Activated CD4-positive, CD25-positive, alpha-beta regulatory T cell treated with anti-CD3 and anti-CD28 coated beads, Interleukin-2, amount 50 U/mL, for 72 hours (primary cell): Measurements from ENCODE around the gene TLE3.
"Not testable (repeated sequence)": the region's sequence is repeated elsewhere in the genome, so short reads cannot be mapped to it uniquely, and the experiment has no call there.

Experiments
- DNase-seq: peaks from one replicate; pipeline ENCODE4 v3.0.0; 2021

TLE3 gene

GRCh38 chr15:70125605-70126004 lies 27.9 kb upstream of the TLE3 start:
- DNase-seq = peak; percentile 3

- DNase-seq = no peak
Observed at GRCh38 chr15:70121624-70122302, 24.0 kb upstream of the TLE3 start.

DNA sequence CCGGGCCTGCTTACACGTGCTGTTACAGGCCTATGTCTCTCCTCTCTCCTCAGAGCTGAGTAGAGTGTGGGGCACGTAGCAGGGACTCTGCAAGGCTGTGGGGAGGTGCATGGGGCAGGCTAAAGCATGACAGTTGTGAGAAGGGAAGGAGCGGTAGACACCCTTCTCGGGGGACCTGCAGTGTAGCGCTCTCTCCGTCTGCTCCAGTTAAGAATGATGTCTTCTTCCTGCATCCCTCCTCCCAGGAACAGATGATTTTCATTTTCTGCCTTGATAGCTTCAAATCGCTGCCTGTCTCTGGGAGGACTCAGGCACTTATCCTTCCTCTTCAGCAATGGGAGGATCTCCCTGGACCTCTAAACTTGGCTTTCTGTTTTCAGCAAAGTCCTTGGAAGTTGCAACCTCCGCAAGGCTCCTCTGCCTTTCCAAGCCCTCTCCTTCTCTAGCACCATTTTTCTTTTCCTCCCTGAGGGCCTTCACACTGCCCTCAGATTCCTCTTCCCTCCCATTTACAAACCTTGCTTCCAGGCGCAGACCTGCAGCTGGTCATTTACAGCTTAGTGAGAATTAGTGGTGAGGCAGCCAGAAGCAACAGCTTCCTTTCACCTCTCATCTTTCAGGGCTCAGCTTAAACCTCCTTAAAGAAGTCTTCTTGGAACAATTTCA lies 23.4 kb upstream of the TLE3 start:
- DNase-seq = no peak

- no peak for DNase-seq
Observed at GRCh38 chr15:70119911-70120508, 22.3 kb upstream of the TLE3 start.

DNA sequence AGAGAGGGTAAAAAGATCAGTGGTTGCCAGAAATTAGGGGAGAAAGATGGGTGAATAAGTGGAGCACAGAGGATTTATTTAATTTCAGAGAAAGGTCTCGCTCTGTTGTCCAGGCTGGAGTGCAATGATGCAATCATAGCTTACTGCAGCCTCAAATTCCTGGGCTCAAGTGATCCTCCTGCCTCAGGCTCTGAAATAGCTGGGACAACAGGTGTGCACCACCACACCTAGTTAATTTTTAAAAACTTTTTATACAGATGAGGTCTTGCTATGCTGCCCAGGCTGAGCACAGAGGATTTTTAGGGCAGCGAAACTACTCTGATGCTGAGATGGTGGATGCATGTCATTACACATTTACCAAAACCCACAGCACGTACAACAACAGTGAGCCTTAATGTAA lies 20.9 kb upstream of the TLE3 start:
- no peak for DNase-seq

- DNase-seq = no peak
Observed at GRCh38 chr15:70116317-70116716, 18.6 kb upstream of the TLE3 start.

DNA sequence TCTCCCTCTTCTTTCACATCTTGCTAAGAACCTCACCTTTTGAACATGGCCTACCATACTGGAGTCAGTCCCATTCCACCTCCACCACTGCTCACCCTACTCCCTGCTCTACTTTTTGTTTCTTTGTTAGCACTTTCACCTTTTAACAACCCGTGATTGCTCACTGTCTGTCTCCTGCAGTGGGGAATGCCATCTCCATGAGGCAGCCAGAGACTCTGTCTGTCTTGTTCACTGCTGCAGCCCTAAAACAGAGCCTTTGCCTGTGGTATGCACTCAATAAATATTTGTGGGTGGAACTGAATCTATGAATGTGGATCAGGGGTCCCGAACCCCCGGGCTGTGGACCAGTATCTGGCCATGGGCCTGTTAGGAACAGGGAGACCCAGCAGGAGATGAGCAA lies 16.5 kb upstream of the TLE3 start:
- DNase-seq = no peak

GRCh38 chr15:70113304-70113700 lies 15.6 kb upstream of the TLE3 start:
- DNase-seq = no peak

GRCh38 chr15:70112572-70113303 lies 15.0 kb upstream of the TLE3 start:
- not testable (repeated sequence) for DNase-seq

GRCh38 chr15:70112074-70112395 lies 14.3 kb upstream of the TLE3 start:
- no peak for DNase-seq

GRCh38 chr15:70111203-70112073 lies 13.7 kb upstream of the TLE3 start:
- DNase-seq = no peak

GRCh38 chr15:70109978-70110377 lies 12.3 kb upstream of the TLE3 start:
- DNase-seq = no peak

DNA sequence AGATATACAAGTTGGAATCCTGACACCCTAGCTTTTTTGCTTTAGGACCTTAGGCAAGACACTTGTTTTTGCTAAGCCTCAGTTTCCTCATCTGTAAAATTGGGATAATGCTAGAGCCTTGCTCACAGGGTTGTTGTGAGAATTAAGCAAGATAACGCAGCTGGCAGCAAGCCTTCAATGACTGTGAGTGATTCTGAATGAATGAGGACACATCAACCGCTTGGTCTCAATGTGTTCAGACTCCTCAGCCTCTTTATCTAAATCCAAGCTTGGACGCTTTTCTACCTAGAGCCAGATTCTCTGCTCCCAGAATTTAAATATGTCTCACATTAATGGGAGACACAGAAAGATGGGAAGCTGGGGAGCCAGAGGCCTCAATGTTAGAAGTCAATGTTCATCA lies 11.8 kb upstream of the TLE3 start:
- DNase-seq = no peak

DNA sequence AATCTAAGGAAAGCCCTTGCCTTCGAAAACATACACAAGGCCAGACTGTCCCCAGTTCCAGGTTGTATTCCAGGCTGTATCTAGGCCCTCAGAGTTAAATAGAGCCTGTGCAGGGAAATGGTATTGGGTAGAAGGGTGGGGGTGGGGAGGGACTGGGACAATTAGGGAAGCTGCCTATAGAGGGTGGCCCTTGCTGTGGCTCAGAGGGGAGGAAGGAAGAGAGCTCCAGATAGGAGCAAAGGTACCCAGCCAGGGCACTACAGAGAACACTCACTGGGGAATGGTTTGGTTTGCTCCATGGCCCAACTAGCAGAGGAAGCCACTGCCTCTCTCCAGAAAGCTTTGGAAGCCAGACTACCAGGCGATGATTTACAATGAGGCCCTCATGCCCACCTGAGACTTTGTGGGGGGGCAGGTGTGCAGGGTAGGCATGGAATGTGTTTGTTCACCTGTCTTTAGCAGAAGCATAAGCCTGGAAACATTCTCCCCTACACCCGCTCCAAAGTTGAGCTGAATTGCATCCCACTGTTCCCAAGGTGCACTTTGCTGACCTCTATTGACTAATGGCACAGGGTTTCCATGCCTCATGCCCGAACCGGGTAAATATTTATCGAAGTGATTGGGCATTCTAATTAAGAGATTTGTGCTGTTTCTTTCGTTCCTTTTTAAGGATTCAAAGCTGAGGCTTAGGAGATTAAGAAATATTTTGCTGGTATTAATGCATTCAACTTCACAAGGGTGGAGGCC lies 6.3 kb upstream of the TLE3 start:
- DNase-seq = no peak

DNA sequence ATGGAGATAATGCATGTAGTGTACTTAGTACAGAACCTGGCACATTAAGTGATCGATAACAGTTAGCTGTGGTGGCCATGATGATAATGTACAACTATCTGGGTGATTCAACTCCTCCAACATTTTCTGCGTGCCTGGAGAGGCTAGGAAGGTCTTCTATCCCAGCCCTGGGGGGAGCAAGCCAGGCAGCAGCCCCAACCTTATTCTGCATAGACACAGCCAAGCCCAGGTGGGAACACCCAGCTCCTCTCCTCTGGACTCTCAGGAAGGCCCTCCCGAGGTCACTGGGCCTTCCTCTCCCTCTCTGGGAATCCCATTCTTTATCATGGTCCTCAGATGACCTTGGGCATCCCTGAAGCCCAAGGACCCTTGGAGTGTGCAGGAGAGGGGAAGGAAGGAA lies 5.1 kb upstream of the TLE3 start:
- DNase-seq = no peak

- DNase-seq = no peak
Observed at GRCh38 chr15:70101459-70102113, 3.9 kb upstream of the TLE3 start.

GRCh38 chr15:70100474-70101341 lies 3.0 kb upstream of the TLE3 start:
- peak; percentile 68 for DNase-seq

- no peak for DNase-seq
Observed at GRCh38 chr15:70099967-70100473, 2.3 kb upstream of the TLE3 start.

- peak; percentile 100 for DNase-seq
Observed at GRCh38 chr15:70099167-70099966, 1.6 kb upstream of the TLE3 start.
